GM19099 (cell line): ENCODE data around the gene ZFHX2.

Experiments
- POLR2A ChIP-seq: IDR thresholded peaks from 3 replicates; pipeline ENCODE4 v1.6.1; 2011; ENCODE audit warnings: low read depth; ENCODE audit not compliant: insufficient read length; ENCODE audit errors: extremely low read depth

ZFHX2 gene

DNA sequence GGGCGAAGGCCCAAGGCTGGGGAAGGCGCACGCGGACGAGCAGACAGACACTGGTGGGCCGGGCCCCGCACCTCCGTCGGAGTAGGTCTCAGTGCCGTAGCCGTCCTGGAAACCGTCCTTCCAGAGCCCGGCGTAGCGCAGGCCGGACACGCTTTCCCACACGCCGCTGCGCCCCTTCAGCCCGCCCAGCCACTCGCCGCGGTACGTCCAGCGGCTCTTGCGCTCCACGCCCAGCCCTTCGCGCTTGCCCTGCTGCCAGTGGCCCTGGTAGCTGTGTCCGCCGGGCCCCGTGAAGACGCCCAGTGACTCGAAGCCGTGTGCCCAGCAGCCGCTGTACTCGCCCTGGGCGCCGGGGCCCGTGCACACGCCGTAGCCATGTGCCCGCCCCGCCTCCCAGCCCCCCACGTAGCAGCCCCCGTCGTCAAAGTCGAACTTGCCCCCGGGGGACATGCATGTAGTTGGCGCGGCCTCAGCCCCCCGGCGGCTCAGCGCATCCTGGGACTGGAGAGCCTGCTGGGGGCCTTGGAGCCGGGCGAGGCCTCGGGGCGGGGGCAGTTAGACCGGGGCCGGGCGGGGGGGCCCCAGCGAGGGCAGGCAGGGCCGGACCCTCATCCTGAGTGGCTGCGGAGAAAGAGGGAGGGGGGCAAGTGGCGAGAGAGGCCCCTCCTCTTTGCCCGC is 25.6 kb upstream of the ZFHX2 start:
- no peak for TF ChIP-seq POLR2A

GRCh38 chr14:23573384-23574015 is 21.9 kb upstream of the ZFHX2 start:
- no peak for TF ChIP-seq POLR2A

- no peak for TF ChIP-seq POLR2A
Measured at GRCh38 chr14:23572836-23573235, 21.3 kb upstream of the ZFHX2 start.

- TF ChIP-seq POLR2A, result no peak
Measured at GRCh38 chr14:23572524-23572828, 20.9 kb upstream of the ZFHX2 start.

DNA sequence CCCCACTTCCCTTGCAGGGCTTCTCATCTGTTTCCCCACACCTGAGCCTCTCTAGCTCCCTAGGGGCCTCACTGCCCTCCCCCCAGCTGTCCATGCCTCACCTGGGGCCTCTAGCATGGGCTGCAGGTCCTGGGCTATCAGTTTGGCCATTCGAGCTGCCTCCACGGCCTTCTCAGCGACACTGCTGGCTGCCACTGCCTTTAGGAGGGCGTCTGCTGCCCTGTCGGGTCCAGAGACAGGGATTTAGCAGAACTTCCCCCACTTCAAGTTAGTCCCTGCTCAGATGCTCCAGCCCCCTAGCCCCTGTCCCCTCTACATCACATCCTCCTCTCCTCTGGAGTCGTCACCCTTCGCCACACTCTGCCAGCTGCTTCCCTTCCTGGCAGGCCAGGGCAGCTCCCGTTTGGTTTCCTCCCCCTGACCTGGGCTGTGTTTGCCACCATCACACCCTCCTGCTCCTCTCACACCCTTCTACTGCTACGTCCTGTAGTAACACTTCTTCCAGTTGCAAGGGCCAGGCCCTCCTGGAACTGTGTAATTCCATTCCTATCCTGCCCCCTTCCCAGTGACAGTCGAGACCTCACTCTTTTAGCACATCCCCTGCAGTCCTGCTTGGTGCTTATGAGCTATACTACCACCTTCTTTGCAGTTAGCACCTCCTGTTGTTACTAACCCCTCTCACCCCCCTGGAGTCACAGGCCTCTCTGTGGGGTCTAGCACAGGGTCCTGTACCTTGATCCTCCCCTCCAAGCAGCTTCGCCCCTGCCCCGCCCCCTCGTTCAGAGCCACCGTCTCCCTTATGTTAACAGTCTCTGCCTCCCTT is 20.3 kb upstream of the ZFHX2 start:
- no peak for TF ChIP-seq POLR2A

- TF ChIP-seq POLR2A, result no peak
Measured at GRCh38 chr14:23570806-23571483, 19.4 kb upstream of the ZFHX2 start.

GRCh38 chr14:23569443-23570151 is 18.0 kb upstream of the ZFHX2 start:
- no peak for TF ChIP-seq POLR2A

GRCh38 chr14:23568600-23569331 is 17.2 kb upstream of the ZFHX2 start:
- no peak for TF ChIP-seq POLR2A

- no peak for TF ChIP-seq POLR2A
Measured at GRCh38 chr14:23568021-23568599, 16.5 kb upstream of the ZFHX2 start.

GRCh38 chr14:23567186-23568020 is 15.8 kb upstream of the ZFHX2 start, which contains the start of gene AP1G2:
Gene AP1G2, minus strand, starts transcription at chr14:23567791. Its CDS starts 477 bp downstream, at chr14:23567314.
- TF ChIP-seq POLR2A, result peak; percentile 95

GRCh38 chr14:23566778-23567185 is 15.2 kb upstream of the ZFHX2 start:
- TF ChIP-seq POLR2A, result no peak

GRCh38 chr14:23566112-23566777 is 14.7 kb upstream of the ZFHX2 start:
- TF ChIP-seq POLR2A, result no peak
